GM12874 (cell line): ENCODE results near the gene PITPNC1.

Experiments
- CTCF ChIP-seq: IDR thresholded peaks from 2 replicates; pipeline ENCODE4 v1.5.1; 2011; ENCODE audit warnings: low read depth, mild to moderate bottlenecking, control low read depth, low read length, moderate library complexity; ENCODE audit not compliant: insufficient read depth

Gene PITPNC1

GRCh38 chr17:67514998-67515397 is 137.9 kb downstream of the PITPNC1 start:
- TF ChIP-seq CTCF = no peak

GRCh38 chr17:67515490-67516083 is 138.5 kb downstream of the PITPNC1 start:
- no peak for TF ChIP-seq CTCF

GRCh38 chr17:67517325-67517724 is 140.2 kb downstream of the PITPNC1 start:
- no peak for TF ChIP-seq CTCF

GRCh38 chr17:67518876-67519275 is 141.8 kb downstream of the PITPNC1 start:
- TF ChIP-seq CTCF = no peak

- TF ChIP-seq CTCF = no peak
Observed at GRCh38 chr17:67519801-67520251, 142.7 kb downstream of the PITPNC1 start.

- TF ChIP-seq CTCF = no peak
Observed at GRCh38 chr17:67520252-67520906, 143.3 kb downstream of the PITPNC1 start.

- TF ChIP-seq CTCF = no peak
Observed at GRCh38 chr17:67520916-67521774, 144.1 kb downstream of the PITPNC1 start.
